GM12878 (cell line): ENCODE measurements around the gene SERTAD2. TPM values are rescaled to one million over a fixed set of nuclear protein-coding genes. Genes with fewer than 3 reads are reported as not detected.

Source experiments
- ATAC-seq: fragments of 200-7000 bp; cut with Tn5 transposase; 3 replicates; pipeline ENCODE4 v1.9.1; 2020; ENCODE audit warnings: mild to moderate bottlenecking, moderate library complexity
- BruUV-seq: library from RNA; stranded (reverse); fragments of 400-500 nt; replicated peaks from 2 replicates; lab custom pipeline; 2021; lab: Mats Ljungman, UMichigan
- CTCF ChIA-PET: fragments of 300-600 bp; sonication (Branson Sonifier 250); formaldehyde crosslinking; extraction: SDS; loops from one replicate; lab custom pipeline; 2021; ENCODE audit warnings: inconsistent platforms; lab: Yijun Ruan, JAX
- POLR2A ChIA-PET: fragments of 350-600 bp; formaldehyde crosslinking; extraction: SDS; loops from one replicate; lab custom pipeline; 2021; ENCODE audit warnings: inconsistent platforms; lab: Charles Lee
- RAD21 ChIA-PET: fragments of 300-600 bp; sonication (Branson Sonifier 250); formaldehyde crosslinking; loops from one replicate; lab custom pipeline; 2023; ENCODE audit warnings: antibody characterized with exemption; ENCODE audit not compliant: unreplicated experiment; lab: Charles Lee
- SMC1A ChIA-PET: fragments of 300-600 bp; sonication (Branson Sonifier 250); formaldehyde crosslinking; loops from one replicate; lab custom pipeline; 2023; ENCODE audit not compliant: unreplicated experiment, uncharacterized antibody; lab: Charles Lee
- DNase-seq: peaks from one replicate; pipeline ENCODE4 v3.0.0-alpha.2; 2011; ENCODE audit warnings: low read depth, low spot score
- FAIRE-seq: peaks from 3 replicates; lab custom pipeline; 2011; peaks lifted over from hg19 to GRCh38; lab: Jason Lieb, UNC
- H2AFZ ChIP-seq: 2 replicates; pipeline ENCODE4 v1.6.0; 2011; ENCODE audit warnings: low read depth, low read length, control low read depth; ENCODE audit not compliant: control insufficient read depth
- H3K27ac ChIP-seq: 2 replicates; pipeline ENCODE4 v1.5.1; 2011; ENCODE audit warnings: control low read depth; ENCODE audit not compliant: control insufficient read depth, insufficient read depth
- H3K27me3 ChIP-seq, 2 experiments: replicated peaks in 1 of 2; 2 replicates each; pipeline versions ENCODE4 v1.6.0 to v1.6.1; 2011; ENCODE audit warnings: low read length in 1 of 2; ENCODE audit not compliant: control insufficient read depth in 2 of 2, insufficient read depth in 2 of 2
- H3K36me3 ChIP-seq, 2 experiments: 2 replicates each; pipeline ENCODE4 v1.5.1; 2011; ENCODE audit warnings: low read length in 1 of 2; ENCODE audit not compliant: control insufficient read depth in 2 of 2, insufficient read depth in 2 of 2
- H3K4me1 ChIP-seq: 2 replicates; pipeline ENCODE4 v1.6.1; 2011; ENCODE audit warnings: mild to moderate bottlenecking, low read length, moderate library complexity, mixed read lengths; ENCODE audit not compliant: control insufficient read depth, insufficient read depth
- H3K4me2 ChIP-seq: 2 replicates; pipeline ENCODE4 v1.6.0; 2011; ENCODE audit warnings: control low read depth; ENCODE audit not compliant: control insufficient read depth, insufficient read depth
- H3K4me3 ChIP-seq: fragments of 200-600 bp; sonication (generic); 2 replicates; pipeline ENCODE4 v1.5.1; 2016
- H3K79me2 ChIP-seq: 2 replicates; pipeline ENCODE4 v1.6.0; 2011; ENCODE audit warnings: low read length; ENCODE audit not compliant: control insufficient read depth, insufficient read depth
- H3K9ac ChIP-seq: 2 replicates; pipeline ENCODE4 v1.8.0; 2011; ENCODE audit warnings: low read length, control low read depth, mixed read lengths; ENCODE audit not compliant: control insufficient read depth, insufficient read depth
- H3K9me3 ChIP-seq: replicated peaks from 3 replicates; pipeline ENCODE4 v1.5.1; 2011; ENCODE audit warnings: mild to moderate bottlenecking, low read length; ENCODE audit not compliant: control insufficient read depth, insufficient read depth
- H4K20me1 ChIP-seq: 2 replicates; pipeline ENCODE4 v1.6.0; 2011; ENCODE audit not compliant: control insufficient read depth, insufficient read depth
- ATF7 ChIP-seq: fragments of 450-650 bp; IDR thresholded peaks from 2 replicates; pipeline ENCODE4 v1.6.1; 2016; ENCODE audit warnings: low read depth, mild to moderate bottlenecking
- CTCF ChIP-seq, 3 experiments: IDR thresholded peaks in 2 of 3; conservative IDR thresholded peaks in 1 of 3; 2 replicates each; pipeline ENCODE4 v1.5.1; 2011; ENCODE audit warnings: low read depth in 3 of 3, low read length in 3 of 3, mild to moderate bottlenecking in 3 of 3, control low read depth in 2 of 3, moderate library complexity in 2 of 3, inconsistent platforms in 1 of 3, mixed read lengths in 1 of 3; ENCODE audit not compliant: control insufficient read depth in 2 of 3, insufficient read depth in 1 of 3; ENCODE audit errors: extremely low read depth in 1 of 3
- EGR1 ChIP-seq, 2 experiments: IDR thresholded peaks; 1 replicate in 1 of 2; 2 replicates in 1 of 2; pipeline ENCODE4 v1.6.1; 2011 to 2012; ENCODE audit warnings: low read depth in 2 of 2, low read length in 2 of 2, borderline replicate concordance in 1 of 2, mild to moderate bottlenecking in 1 of 2, moderate library complexity in 1 of 2
- IKZF2 ChIP-seq, 2 experiments: fragments of 450-650 bp; IDR thresholded peaks; 2 replicates each; pipeline ENCODE4 v1.6.1; 2017; ENCODE audit warnings: mild to moderate bottlenecking in 2 of 2, moderate library complexity in 2 of 2
- NFIC ChIP-seq: IDR thresholded peaks from 2 replicates; pipeline ENCODE4 v1.6.1; 2012; ENCODE audit warnings: low read depth, mild to moderate bottlenecking, inconsistent platforms, low read length, moderate library complexity
- NFYA ChIP-seq: IDR thresholded peaks from 2 replicates; pipeline ENCODE4 v1.6.1; 2011; ENCODE audit warnings: low read depth, mild to moderate bottlenecking, low read length, improper control_type of control experiment, borderline replicate concordance
- NR2F1 ChIP-seq: fragments of 450-650 bp; conservative IDR thresholded peaks from 2 replicates; pipeline ENCODE4 v1.6.1; 2017; ENCODE audit warnings: mild to moderate bottlenecking
- PKNOX1 ChIP-seq: fragments of 450-650 bp; IDR thresholded peaks from 2 replicates; pipeline ENCODE4 v1.6.1; 2016; ENCODE audit warnings: mild to moderate bottlenecking
- RAD21 ChIP-seq: IDR thresholded peaks from 2 replicates; pipeline ENCODE4 v1.6.1; 2011; ENCODE audit warnings: mild to moderate bottlenecking, low read depth, low read length, moderate library complexity; ENCODE audit not compliant: insufficient read depth
- RAD51 ChIP-seq: fragments of 450-650 bp; IDR thresholded peaks from 2 replicates; pipeline ENCODE4 v1.6.1; 2016; ENCODE audit warnings: moderate library complexity, mild to moderate bottlenecking, inconsistent platforms
- TARDBP ChIP-seq: IDR thresholded peaks from 2 replicates; pipeline ENCODE4 v1.6.1; 2016; ENCODE audit warnings: borderline replicate concordance
- ZBED1 ChIP-seq: IDR thresholded peaks from 2 replicates; pipeline ENCODE4 v1.6.1; 2016; ENCODE audit warnings: borderline replicate concordance
- ZBTB4 ChIP-seq: fragments of 450-650 bp; formaldehyde crosslinking; IDR thresholded peaks from 2 replicates; pipeline ENCODE4 v1.4.0; 2022; ENCODE audit warnings: mild to moderate bottlenecking, moderate library complexity
- ZNF384 ChIP-seq: IDR thresholded peaks from 2 replicates; pipeline ENCODE4 v1.6.1; 2012; ENCODE audit warnings: low read depth, mild to moderate bottlenecking, low read length, improper control_type of control experiment, borderline replicate concordance
- ZSCAN29 ChIP-seq: fragments of 450-650 bp; IDR thresholded peaks from 2 replicates; pipeline ENCODE4 v1.6.1; 2017; ENCODE audit warnings: mild to moderate bottlenecking, moderate library complexity
- WGBS: methylation state at CpG from one replicate; pipeline ENCODE4 v1.1.6; 2016; ENCODE audit warnings: low lambda C conversion rate; ENCODE audit not compliant: insufficient replicate concordance, insufficient coverage; ENCODE audit errors: missing lambda C conversion rate; 5-methylcytosine and 5-hydroxymethylcytosine counted together
- in situ Hi-C: fragments of 300-500 bp; cut with MboI; formaldehyde crosslinking; loops from 9 replicates; pipeline ENCODE4 v1.14.3; 2018; ENCODE audit warnings: mixed read lengths
- intact Hi-C: fragments of 100-400 bp; cut with micrococcal nuclease; formaldehyde crosslinking; loops from one replicate; pipeline ENCODE4 v1.14.2; 2022; ENCODE audit not compliant: unreplicated experiment
- polyA plus RNA-seq, 11 experiments: library from polyadenylated mRNA; depleted of rRNA in 4 of 11; unstranded in 6 of 11; stranded (reverse) in 5 of 11; fragments of >200 nt; fragmentation: Nextera tagmentation in 4 of 11; fragmentation: Illumina TruSeq in 1 of 11; extraction: Ambion mirVana in 4 of 11; extraction: Trizol in 1 of 11; gene quantifications; 1 replicate in 1 of 11; 2 replicates in 10 of 11; pipeline versions ENCODE4 v1.2.1 to v1.2.3, GENCODE V29; 2011 to 2016; ENCODE audit warnings: inconsistent platforms in 2 of 11, missing spikeins in 2 of 11, low read depth in 1 of 11
- total RNA-seq, 4 experiments: library from RNA; depleted of rRNA in 3 of 4; stranded (reverse); fragments of >200 nt in 3 of 4; fragmentation: Illumina TruSeq in 1 of 4; extraction: Trizol in 1 of 4; gene quantifications; 2 replicates each; pipeline versions ENCODE4 v1.2.1 to v1.2.3, GENCODE V29; 2013 to 2021

SERTAD2 gene
- total and polyA plus RNA-seq, 10 of the 15 experiments (the other 5 are each of a cell fraction or from before 2014, with no cell fraction given) = 7.9 to 28.7 (median 20.1) TPM

GRCh38 chr2:64655018-64655664 is 1.4 kb upstream of the SERTAD2 start:
- ChIA-PET SMC1A (interaction anchor here (0.9 to 33.0 kb wide), 24 partner anchors 9 to 401 kb away, joined by 3 to 945 read pairs (median 6); partner anchors contain the start of gene CEP68), POLR2A (interaction anchor here (0.5 to 11.4 kb wide), 27 partner anchors 9 to 206 kb away, joined by 3 to 195 read pairs (median 5); partner anchors contain the start of gene AFTPH), CTCF (interaction anchor here (0.6 to 14.2 kb wide), 18 partner anchors 9 to 325 kb away, joined by 3 to 154 read pairs (median 4); no protein-coding TSS in a partner anchor), RAD21 (interaction anchor here (0.8 to 15.4 kb wide), 24 partner anchors 8 to 291 kb away, joined by 3 to 514 read pairs (median 8); partner anchors contain the start of gene AFTPH)
- peak overlapping the region; percentile 81 for H3K27ac ChIP-seq
- H3K4me3 ChIP-seq = peak overlapping the region; percentile 83
- H3K36me3 ChIP-seq = no peaks in the 10 kb centered on the region
- no peaks in the 10 kb centered on the region for H3K27me3 ChIP-seq
- H3K4me2 ChIP-seq = peak overlapping the region; percentile 79
- 0% methylated on average over 7 of the region's 7 CpGs for WGBS
- peaks cover 72% of the 10 kb centered on the region for H3K79me2 ChIP-seq
- H3K9ac ChIP-seq = peak overlapping the region; percentile 78
- no peak for DNase-seq
- ATAC-seq = peak; percentile 8
- intact Hi-C loops (no loop called here), in situ Hi-C loops (no loop called here)
- peaks cover 49% of the 10 kb centered on the region for H3K4me1 ChIP-seq
- peak; percentile 70 for FAIRE-seq
- no peaks in the 10 kb centered on the region for H3K9me3 ChIP-seq
- no TSS peak for BruUV-seq
- peak overlapping the region; percentile 9; the same call in 1 of the 2 replicates for H2AFZ ChIP-seq
- no peaks in the 10 kb centered on the region for H4K20me1 ChIP-seq
- peak; percentile 23; the same call in 1 of the 2 replicates for TF ChIP-seq PKNOX1
- 0 out of 2 replicates have a peak, but pooled peaks have one; percentile 45 for TF ChIP-seq ATF7
- peak in 1 of 2 experiments; percentile 16; a peak in 1 of 3 replicates for TF ChIP-seq EGR1 (IDR thresholded peaks at IDR 0.05; ENCODE audit: borderline replicate concordance in 1 of 2, low read depth in 2 of 2, low read length in 2 of 2)
- TF ChIP-seq TARDBP = no peak
- TF ChIP-seq RAD21 = peak; percentile 7; the same call in 1 of the 2 replicates
- TF ChIP-seq ZBED1 = no peak
- no peak for TF ChIP-seq NFYA
- TF ChIP-seq ZSCAN29 = no peak
- peak; percentile 23 to 43 (median 32); a peak in 4 of 6 replicates for TF ChIP-seq CTCF (IDR thresholded peaks at IDR 0.05 in 2 of 3, conservative IDR thresholded peaks at IDR 0.05 in 1 of 3; ENCODE audit: control insufficient read depth in 2 of 3, extremely low read depth in 1 of 3, insufficient read depth in 1 of 3, low read depth in 3 of 3, low read length in 3 of 3)
- TF ChIP-seq NR2F1 = no peak
- no peak for TF ChIP-seq RAD51
- no peak for TF ChIP-seq ZBTB4
- TF ChIP-seq ZNF384 = no peak
- TF ChIP-seq IKZF2 (IDR thresholded peaks at IDR 0.05) = no peak; a peak in 1 of 4 replicates
- no peak; the same call in 1 of the 2 replicates for TF ChIP-seq NFIC
